ENCODE measurements around the gene CLEC10A. TPM values are rescaled to one million over a fixed set of nuclear protein-coding genes. Genes with fewer than 3 reads are reported as not detected.

Gene CLEC10A
- total and polyA plus RNA-seq, 2 experiments from 2014 or later = not detected

DNA sequence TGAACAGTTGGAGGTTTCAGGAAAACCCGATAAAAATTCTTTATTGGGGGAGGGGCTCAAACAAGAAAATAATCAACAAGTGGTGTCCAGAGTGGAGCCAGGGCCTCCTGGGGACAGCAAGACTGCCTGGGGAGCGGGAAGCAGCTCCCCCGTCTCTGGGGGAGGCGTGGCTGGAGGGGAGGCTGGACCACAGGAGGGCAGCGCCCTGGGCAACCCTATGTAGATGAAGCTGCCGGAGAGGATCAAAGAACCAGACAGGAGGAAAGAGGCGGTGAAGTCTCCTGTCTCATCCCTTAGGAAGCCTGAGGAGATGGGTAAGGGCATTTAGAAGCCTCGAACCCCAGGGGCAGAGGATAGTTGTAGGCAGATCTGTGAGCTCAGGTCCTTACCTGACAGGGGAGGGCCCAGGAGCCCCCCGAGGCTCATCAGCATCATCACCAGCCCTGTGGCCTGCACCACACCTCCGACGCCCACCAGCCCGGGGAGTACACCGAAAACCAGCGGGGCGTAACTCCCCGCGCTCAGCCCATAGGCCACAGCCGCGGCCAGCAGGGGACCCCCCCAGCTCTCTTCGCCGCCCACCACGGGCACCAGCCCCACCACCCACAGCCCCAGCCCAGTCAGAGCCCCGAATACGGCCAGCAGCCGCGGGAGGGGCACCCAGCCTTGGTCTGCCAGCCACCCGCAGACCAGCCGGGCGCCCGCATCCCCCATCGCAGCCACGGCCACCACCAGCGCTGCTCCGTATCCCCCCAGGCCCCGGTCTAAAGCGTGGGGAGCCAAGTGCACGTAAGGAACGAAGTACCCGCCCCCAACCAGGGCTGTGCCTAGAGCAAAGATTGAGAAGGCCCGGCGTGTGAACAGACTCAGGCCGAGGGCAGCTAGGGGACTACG, 38.2 kb downstream of the CLEC10A start:
- H2AFZ ChIP-seq = 0 out of 2 replicates have a peak overlapping the region, but pooled peaks have one; percentile 56
- ATAC-seq = peak; percentile 20
- Mint-ChIP-seq H3K36me3 (ENCODE audit: low read depth) (peaks cover 3% of the 10 kb centered on the region; the same call in 1 of the 3 replicates), H3K4me1 (peaks cover 32% of the 10 kb centered on the region), H3K4me3 (peak overlapping the region; percentile 72), H3K27me3 (ENCODE audit: insufficient read depth, low read depth, poor library complexity) (peaks cover 40% of the 10 kb centered on the region), H3K27ac (no peak overlapping the region), H3K9me3 (no peaks in the 10 kb centered on the region)
- no peaks in the 10 kb centered on the region for H3K9me2 ChIP-seq (ENCODE audit: insufficient read depth)
- peaks cover 22% of the 10 kb centered on the region; the same call in 1 of the 2 replicates for H3K4me1 ChIP-seq (ENCODE audit: insufficient read depth)
- TF ChIP-seq EZH2 (IDR thresholded peaks at IDR 0.05; ENCODE audit: low read depth, unreplicated experiment) (no peak), ZNF114 (CRISPR knock-in tag; IDR thresholded peaks at IDR 0.05) (no peak), ZNF462 (CRISPR knock-in tag; IDR thresholded peaks at IDR 0.05) (no peak)
- TF ChIP-seq, protein P1, sequence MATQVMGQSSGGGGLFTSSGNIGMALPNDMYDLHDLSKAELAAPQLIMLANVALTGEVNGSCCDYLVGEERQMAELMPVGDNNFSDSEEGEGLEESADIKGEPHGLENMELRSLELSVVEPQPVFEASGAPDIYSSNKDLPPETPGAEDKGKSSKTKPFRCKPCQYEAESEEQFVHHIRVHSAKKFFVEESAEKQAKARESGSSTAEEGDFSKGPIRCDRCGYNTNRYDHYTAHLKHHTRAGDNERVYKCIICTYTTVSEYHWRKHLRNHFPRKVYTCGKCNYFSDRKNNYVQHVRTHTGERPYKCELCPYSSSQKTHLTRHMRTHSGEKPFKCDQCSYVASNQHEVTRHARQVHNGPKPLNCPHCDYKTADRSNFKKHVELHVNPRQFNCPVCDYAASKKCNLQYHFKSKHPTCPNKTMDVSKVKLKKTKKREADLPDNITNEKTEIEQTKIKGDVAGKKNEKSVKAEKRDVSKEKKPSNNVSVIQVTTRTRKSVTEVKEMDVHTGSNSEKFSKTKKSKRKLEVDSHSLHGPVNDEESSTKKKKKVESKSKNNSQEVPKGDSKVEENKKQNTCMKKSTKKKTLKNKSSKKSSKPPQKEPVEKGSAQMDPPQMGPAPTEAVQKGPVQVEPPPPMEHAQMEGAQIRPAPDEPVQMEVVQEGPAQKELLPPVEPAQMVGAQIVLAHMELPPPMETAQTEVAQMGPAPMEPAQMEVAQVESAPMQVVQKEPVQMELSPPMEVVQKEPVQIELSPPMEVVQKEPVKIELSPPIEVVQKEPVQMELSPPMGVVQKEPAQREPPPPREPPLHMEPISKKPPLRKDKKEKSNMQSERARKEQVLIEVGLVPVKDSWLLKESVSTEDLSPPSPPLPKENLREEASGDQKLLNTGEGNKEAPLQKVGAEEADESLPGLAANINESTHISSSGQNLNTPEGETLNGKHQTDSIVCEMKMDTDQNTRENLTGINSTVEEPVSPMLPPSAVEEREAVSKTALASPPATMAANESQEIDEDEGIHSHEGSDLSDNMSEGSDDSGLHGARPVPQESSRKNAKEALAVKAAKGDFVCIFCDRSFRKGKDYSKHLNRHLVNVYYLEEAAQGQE (IDR thresholded peaks at IDR 0.05; ENCODE audit: unreplicated experiment) = no peak
- H3K27me3 ChIP-seq (ENCODE audit: insufficient read depth) = peaks cover 58% of the 10 kb centered on the region
- H3F3A ChIP-seq (replicated peaks; ENCODE audit: low read depth) = peaks cover 14% of the 10 kb centered on the region; the same call in 1 of the 2 replicates
- H4K20me1 ChIP-seq (replicated peaks; ENCODE audit: insufficient read depth) = peaks cover 6% of the 10 kb centered on the region
- no peak overlapping the region for H3K27ac ChIP-seq (ENCODE audit: low read depth)
- DNase-seq (ENCODE audit: low spot score) = peak; percentile 64
- H3K36me3 ChIP-seq (ENCODE audit: insufficient read depth) = no peaks in the 10 kb centered on the region
- no peaks in the 10 kb centered on the region for H3K79me2 ChIP-seq (replicated peaks; ENCODE audit: insufficient read depth)
- peak overlapping the region; percentile 79 for H3K4me3 ChIP-seq
- peak overlapping the region; percentile 94 for H3K4me2 ChIP-seq

All from GM23338 (cell line).